ENCODE measurements around the gene C1QTNF6.
A peak's percentile ranks its signal among the peaks of the same experiment; 100 is the strongest.

The C1QTNF6 gene

DNA sequence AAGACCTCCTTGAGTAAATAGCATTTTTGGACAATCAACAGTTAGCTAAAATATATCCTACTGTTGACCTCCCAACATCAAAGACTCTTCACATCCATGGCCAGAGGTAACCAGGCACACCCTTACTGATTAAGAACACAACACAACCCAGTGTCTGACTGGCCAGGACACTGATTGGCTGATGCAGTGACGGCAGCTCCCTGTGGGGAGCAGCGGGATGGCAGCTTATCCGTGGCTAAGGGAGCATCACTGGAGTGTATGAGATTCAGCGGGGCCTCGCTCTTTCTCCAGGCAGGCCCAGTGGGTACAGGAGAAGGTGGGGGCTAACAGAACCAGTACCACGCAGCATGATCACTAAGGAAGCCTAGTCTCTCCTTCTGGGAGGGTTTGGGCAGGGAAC lies 28.0 kb downstream of the C1QTNF6 start:
- no peak for DNase-seq

DNA sequence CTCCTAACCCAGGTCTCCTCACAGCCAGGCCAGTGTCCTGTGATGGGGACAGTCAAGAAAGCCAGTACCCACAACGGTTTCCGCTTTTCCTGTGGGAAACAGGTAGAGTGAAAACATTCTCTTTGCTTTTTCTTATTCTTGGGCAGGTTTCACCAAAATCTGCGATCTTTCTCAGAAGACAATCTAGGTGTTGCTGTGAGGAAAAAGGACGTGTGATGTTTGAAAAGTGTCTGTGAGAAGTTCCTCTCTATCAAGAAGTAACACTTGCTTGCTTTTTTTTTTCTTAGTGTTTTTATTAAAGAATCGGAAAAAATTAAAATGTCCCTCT lies 29.1 kb downstream of the C1QTNF6 start:
- no peak for DNase-seq

DNA sequence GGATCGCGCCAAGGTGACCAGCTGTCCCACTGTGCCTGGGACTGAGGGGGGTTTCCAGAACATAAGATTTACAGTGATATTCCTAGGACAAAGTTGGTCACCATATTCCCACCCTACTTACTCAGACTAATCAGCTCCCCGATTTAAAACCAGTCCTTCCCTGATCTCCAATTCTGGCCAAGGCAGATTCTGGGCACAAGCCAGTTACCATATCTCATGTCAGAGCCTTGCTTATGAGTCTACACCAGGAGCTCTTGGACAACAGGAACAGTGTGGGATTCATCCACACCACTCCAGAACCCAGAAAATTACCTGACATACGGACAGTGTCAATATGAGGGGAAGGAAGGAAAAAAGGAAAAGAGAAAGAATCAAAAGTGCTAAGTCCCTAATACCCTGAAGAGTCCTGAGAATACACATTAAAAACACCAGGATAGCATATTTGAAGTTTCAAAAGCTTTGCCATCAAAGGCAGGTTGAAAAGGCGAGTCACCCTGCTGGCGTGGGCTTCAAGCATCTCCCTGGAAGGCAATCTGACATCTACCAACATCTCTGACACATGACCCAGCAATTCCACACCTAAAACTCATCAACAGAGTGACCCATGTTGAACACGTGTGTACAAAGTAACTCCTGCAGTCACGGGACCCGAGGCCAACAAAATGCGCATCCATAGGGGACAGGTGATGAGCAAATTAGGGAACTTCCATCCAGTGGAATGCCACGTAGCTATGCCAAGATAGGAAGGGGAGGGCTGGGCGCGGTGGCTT lies 30.3 kb downstream of the C1QTNF6 start:
- DNase-seq, result no peak

GRCh38 chr22:37156686-37157435 lies 31.2 kb downstream of the C1QTNF6 start:
- no peak for DNase-seq

GRCh38 chr22:37155971-37156370 lies 32.1 kb downstream of the C1QTNF6 start:
- no peak for DNase-seq

DNA sequence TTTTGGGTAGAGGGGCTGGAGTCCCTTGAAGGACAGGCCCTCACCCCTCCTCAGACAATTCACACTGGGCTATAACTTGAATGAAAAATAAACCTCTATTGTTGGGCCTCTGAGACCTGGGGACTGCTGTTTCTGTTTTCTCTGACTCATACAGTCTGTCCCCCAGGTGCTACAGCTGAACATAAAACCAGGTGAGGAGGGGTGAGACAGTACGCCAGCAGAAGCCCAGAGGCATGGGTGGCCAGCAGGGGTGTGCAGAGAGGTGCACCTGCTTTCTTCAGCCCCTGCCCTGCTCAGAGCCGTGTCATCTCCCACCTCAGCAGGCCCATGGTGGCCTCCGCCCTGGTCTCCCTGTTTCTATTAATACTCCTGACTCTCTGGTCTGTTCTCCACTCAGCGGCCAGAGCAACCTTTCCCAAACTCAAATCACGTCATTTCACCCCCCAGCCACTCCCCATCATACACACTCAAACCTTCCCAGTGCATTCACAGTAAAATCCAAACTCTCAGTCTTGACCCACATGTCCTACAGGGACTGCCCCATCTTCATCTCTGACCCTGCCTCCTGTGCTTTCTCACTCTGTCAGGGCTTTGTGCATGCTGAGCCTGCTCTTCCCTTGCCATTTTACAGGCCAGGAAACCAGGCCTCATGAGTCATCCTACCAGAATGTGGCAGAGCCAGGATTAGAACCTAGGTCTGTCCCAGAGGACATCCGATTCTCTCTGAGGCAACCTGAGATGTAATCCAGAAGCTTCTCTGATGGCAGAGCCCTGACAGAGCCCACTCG lies 32.9 kb downstream of the C1QTNF6 start:
- DNase-seq, result no peak

- no peak for DNase-seq
Measured at GRCh38 chr22:37153901-37154300, 34.1 kb downstream of the C1QTNF6 start.

- no peak for DNase-seq
Measured at GRCh38 chr22:37151401-37151800, 36.6 kb downstream of the C1QTNF6 start.

- DNase-seq, result no peak
Measured at GRCh38 chr22:37150701-37151100, 37.3 kb downstream of the C1QTNF6 start.

- DNase-seq, result no peak
Measured at GRCh38 chr22:37148742-37149665, 39.0 kb downstream of the C1QTNF6 start.

- peak in 1 of 4 experiments; percentile 17 for DNase-seq
Measured at GRCh38 chr22:37148031-37148651, 39.9 kb downstream of the C1QTNF6 start.

- DNase-seq, result no peak
Measured at GRCh38 chr22:37147186-37147990, 40.7 kb downstream of the C1QTNF6 start.

DNA sequence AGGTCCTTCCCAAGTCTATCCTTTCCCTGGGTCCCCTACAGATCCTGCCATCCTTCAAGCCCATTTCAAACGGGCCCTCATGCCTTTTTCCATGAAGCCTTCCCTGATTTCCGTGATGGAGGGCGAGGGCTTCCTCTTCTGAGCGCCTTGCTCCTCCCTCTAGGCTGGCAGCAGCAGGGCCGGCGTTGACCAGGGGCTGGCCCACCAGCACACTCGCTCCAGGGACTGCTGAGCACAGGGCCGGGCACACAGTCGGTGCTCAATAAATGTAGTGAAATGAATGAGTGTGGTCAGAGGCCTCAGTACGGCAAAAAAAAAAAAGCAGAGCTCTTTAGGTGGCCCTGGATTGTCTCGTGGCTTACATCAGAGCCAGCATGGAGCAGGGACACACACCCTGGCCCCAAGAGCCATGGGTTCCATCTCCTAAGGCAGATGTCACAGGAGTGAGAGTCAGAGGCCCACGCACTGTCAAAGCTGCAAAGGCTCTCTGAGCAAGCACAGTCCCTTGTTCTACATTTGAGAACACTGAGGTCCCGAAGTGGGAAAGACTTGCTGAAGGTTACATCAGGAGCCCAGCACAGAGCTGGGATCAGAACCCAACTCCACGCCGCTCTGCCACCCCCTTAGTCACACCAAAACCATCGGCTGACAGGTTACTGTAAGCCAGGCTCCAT lies 41.4 kb downstream of the C1QTNF6 start:
- no peak for DNase-seq

DNA sequence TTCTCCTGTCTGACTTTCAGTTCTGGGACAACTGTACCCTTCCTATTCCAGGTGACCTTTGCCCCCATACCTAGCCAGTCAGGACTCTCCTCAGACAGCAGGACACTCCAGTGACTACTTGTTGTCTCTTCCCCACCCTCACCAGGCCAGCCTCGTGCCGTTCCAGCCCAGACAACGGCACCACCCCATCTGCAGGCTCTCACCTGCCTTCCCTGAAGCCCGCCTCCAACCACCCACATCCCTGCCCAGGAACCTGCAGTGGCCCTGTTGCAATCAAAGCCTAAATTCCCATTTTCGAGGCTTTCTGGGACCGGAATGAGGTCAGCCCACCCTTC lies 42.0 kb downstream of the C1QTNF6 start:
- no peak for DNase-seq

DNA sequence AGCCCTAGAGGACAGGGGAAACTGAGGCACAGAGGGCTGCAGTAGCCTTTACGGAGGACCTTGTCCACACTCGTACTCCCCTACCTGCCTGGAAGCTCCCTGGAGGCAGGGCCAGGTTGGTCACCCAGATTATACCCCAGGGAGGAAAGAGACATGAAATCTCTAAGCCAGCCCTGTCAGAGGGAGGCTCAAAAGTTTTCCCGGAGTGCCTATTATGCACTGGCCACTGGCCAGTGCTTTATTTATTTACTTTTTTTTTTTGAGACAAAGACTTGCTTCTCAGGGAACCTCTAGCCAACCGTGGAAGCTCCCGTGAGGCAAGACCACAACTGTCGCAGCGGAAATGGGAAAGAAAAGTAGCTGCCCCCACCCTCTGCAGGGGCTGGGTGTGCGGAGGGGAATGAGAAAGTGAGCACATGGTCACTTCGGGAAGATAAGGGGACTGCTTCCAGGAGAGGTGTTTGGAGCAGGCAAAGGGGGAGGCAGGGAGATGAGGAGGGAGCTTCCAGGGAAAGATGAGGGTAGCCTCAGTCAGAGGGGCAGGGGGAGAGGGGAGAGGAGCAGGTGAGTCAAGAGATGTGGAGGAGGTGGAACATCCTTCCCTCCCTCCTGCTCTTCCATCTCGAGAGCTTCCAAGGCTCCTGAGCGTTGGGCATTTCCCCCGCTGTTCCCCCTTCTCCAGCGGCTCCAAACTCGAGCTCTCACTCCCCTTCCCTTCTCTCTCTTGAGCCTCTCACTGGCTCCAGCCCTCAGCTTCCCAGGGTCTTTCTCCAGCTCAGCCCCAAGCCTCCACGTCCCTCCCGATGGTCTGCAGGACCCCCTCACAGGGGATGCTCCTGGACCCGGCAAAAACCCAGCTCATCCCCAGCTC lies 42.6 kb downstream of the C1QTNF6 start:
- DNase-seq, result no peak

- no peak for DNase-seq
Measured at GRCh38 chr22:37144180-37144554, 43.9 kb downstream of the C1QTNF6 start.

DNA sequence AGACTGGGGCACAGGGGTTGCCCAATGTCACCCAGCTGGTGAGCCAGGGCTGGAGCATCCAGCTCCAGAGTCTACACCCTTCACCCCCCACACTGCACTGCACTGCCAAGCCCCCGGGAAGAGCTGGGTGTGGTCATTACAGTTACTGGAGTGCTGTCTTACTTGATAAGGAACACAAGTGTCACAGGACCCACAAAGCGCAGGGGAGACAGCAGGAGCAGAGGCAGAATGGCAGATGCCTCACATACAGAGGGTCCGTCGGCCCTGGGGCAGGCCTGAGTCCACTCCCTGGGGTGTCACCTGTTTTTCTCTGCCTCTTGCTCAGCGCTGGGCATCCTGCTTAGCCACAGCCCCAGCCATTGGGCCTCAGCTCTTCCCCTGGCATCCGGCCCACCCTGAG lies 46.1 kb downstream of the C1QTNF6 start:
- no peak for DNase-seq

GRCh38 chr22:37141476-37141875 lies 46.6 kb downstream of the C1QTNF6 start:
- no peak for DNase-seq

DNA sequence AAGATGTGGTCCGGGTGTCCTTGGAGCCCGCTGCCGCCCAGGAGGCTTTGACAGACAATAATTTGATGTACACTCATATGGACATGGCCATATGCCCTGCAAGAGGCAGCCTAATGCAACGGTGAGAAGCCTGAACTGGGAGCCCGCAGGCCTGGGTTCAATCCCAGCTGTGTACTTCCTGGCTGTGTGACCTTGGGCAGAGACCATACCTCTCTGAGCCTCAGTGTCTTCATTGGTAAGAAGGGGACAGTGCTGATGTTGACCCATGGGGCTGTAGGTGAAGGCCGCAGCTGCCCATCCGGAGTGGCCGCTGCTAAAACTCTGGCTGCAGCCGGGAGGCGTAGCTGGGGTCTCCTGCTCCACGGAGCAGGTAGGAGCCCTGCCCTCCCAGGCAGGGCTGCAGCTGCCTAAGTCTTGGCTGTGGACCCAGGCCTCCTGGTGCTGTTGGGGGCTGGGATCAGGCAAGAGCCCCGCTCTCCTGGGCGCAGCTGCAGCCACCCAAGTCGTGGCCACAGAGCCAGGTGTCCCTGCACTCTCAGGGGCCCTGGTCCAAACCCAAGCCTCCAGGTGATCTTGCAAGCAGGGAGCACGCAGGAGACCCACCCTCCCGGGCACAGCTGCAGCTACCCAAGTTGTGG lies 47.2 kb downstream of the C1QTNF6 start:
- DNase-seq, result no peak

Data from activated naive CD4-positive, alpha-beta T cell (primary cell).